Measurements from ENCODE around the gene CDC42EP5.

DNA sequence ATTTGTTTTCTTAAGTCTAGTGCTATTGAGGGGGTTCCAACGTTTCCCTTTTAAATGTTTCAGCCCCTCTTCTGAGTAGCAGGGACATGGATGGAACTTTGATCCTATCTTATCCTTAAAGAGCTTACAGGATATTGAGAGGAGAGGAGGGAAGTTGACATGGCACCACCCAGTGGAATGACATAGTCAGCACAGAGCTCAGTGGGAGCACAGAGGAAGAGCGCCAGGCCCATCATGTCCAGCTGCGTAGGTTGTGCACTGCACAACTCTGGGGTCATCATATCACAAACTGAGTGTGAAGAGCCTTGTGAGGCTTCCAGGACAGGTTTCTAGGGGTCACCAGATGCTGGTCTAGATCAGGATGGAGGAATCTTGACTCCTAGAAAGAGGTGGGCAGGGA, 4.6 kb upstream of the CDC42EP5 start:
- TF ChIP-seq POLR2A (IDR thresholded peaks at IDR 0.05) = no peak
- TF ChIP-seq, protein P1, sequence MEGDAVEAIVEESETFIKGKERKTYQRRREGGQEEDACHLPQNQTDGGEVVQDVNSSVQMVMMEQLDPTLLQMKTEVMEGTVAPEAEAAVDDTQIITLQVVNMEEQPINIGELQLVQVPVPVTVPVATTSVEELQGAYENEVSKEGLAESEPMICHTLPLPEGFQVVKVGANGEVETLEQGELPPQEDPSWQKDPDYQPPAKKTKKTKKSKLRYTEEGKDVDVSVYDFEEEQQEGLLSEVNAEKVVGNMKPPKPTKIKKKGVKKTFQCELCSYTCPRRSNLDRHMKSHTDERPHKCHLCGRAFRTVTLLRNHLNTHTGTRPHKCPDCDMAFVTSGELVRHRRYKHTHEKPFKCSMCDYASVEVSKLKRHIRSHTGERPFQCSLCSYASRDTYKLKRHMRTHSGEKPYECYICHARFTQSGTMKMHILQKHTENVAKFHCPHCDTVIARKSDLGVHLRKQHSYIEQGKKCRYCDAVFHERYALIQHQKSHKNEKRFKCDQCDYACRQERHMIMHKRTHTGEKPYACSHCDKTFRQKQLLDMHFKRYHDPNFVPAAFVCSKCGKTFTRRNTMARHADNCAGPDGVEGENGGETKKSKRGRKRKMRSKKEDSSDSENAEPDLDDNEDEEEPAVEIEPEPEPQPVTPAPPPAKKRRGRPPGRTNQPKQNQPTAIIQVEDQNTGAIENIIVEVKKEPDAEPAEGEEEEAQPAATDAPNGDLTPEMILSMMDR (IDR thresholded peaks at IDR 0.05) = peak in 1 of 6 experiments; percentile 8

All from adrenal gland (tissue), 5 donors.